ENCODE data around the gene CELSR1.

Gene CELSR1

GRCh38 chr22:46320166-46320710, 217.2 kb downstream of the CELSR1 start:
- no peak overlapping the region for H3K27ac ChIP-seq (replicated peaks)
- H3K4me3 ChIP-seq (replicated peaks; ENCODE audit: insufficient read depth, low read length), result no peak overlapping the region
- TF ChIP-seq POLR2AphosphoS5 (IDR thresholded peaks at IDR 0.05; ENCODE audit: low read depth) (no peak), SPI1 (IDR thresholded peaks at IDR 0.05; ENCODE audit: borderline replicate concordance, low read depth) (no peak), CTCF (IDR thresholded peaks at IDR 0.05; ENCODE audit: insufficient read depth, low read length) (no peak), GABPA (IDR thresholded peaks at IDR 0.05; ENCODE audit: low read depth) (no peak), REST (IDR thresholded peaks at IDR 0.05; ENCODE audit: insufficient replicate concordance, low read depth) (no peak)
- DNase-seq (ENCODE audit: low read depth in 1 of 2, low spot score in 1 of 2), result no peak
- H3K27me3 ChIP-seq (ENCODE audit: insufficient read depth, poor library complexity, severe bottlenecking), result no peaks in the 10 kb centered on the region

GRCh38 chr22:46319319-46319718, 218.1 kb downstream of the CELSR1 start:
- DNase-seq (ENCODE audit: low read depth in 1 of 2, low spot score in 1 of 2), result no peak
- TF ChIP-seq CTCF (IDR thresholded peaks at IDR 0.05; ENCODE audit: insufficient read depth, low read length) (no peak), POLR2AphosphoS5 (IDR thresholded peaks at IDR 0.05; ENCODE audit: low read depth) (no peak), REST (IDR thresholded peaks at IDR 0.05; ENCODE audit: insufficient replicate concordance, low read depth) (no peak), GABPA (IDR thresholded peaks at IDR 0.05; ENCODE audit: low read depth) (no peak), SPI1 (IDR thresholded peaks at IDR 0.05; ENCODE audit: borderline replicate concordance, low read depth) (no peak)
- Histone ChIP-seq H3K4me3 (replicated peaks; ENCODE audit: insufficient read depth, low read length) (no peak overlapping the region), H3K27ac (replicated peaks) (no peak overlapping the region), H3K27me3 (ENCODE audit: insufficient read depth, poor library complexity, severe bottlenecking) (no peaks in the 10 kb centered on the region)

GRCh38 chr22:46318576-46318975, 218.8 kb downstream of the CELSR1 start:
- no peak for TF ChIP-seq POLR2AphosphoS5 (IDR thresholded peaks at IDR 0.05; ENCODE audit: low read depth)
- DNase-seq (ENCODE audit: low read depth in 1 of 2, low spot score in 1 of 2), result no peak
- H3K4me3 ChIP-seq (replicated peaks; ENCODE audit: insufficient read depth, low read length), result no peak overlapping the region
- H3K27me3 ChIP-seq (ENCODE audit: insufficient read depth, poor library complexity, severe bottlenecking), result no peaks in the 10 kb centered on the region
- H3K27ac ChIP-seq (replicated peaks), result no peak overlapping the region

- Histone ChIP-seq H3K27ac (replicated peaks) (no peak overlapping the region), H3K4me3 (replicated peaks; ENCODE audit: insufficient read depth, low read length) (no peak overlapping the region), H3K27me3 (ENCODE audit: insufficient read depth, poor library complexity, severe bottlenecking) (no peaks in the 10 kb centered on the region)
- no peak for DNase-seq (ENCODE audit: low read depth in 1 of 2, low spot score in 1 of 2)
- no peak for TF ChIP-seq GABPA (IDR thresholded peaks at IDR 0.05; ENCODE audit: low read depth)
- no peak for TF ChIP-seq POLR2AphosphoS5 (IDR thresholded peaks at IDR 0.05; ENCODE audit: low read depth)
- no peak for TF ChIP-seq SPI1 (IDR thresholded peaks at IDR 0.05; ENCODE audit: borderline replicate concordance, low read depth)
- no peak for TF ChIP-seq REST (IDR thresholded peaks at IDR 0.05; ENCODE audit: insufficient replicate concordance, low read depth)
- no peak for TF ChIP-seq CTCF (IDR thresholded peaks at IDR 0.05; ENCODE audit: insufficient read depth, low read length)
Observed at GRCh38 chr22:46317646-46318045, 219.8 kb downstream of the CELSR1 start.
